Measurements from ENCODE around the gene CSNK2A1.

- TF ChIP-seq, protein P1, sequence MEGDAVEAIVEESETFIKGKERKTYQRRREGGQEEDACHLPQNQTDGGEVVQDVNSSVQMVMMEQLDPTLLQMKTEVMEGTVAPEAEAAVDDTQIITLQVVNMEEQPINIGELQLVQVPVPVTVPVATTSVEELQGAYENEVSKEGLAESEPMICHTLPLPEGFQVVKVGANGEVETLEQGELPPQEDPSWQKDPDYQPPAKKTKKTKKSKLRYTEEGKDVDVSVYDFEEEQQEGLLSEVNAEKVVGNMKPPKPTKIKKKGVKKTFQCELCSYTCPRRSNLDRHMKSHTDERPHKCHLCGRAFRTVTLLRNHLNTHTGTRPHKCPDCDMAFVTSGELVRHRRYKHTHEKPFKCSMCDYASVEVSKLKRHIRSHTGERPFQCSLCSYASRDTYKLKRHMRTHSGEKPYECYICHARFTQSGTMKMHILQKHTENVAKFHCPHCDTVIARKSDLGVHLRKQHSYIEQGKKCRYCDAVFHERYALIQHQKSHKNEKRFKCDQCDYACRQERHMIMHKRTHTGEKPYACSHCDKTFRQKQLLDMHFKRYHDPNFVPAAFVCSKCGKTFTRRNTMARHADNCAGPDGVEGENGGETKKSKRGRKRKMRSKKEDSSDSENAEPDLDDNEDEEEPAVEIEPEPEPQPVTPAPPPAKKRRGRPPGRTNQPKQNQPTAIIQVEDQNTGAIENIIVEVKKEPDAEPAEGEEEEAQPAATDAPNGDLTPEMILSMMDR (IDR thresholded peaks at IDR 0.05): no peak
- TF ChIP-seq POLR2A (IDR thresholded peaks at IDR 0.05): no peak
These were observed 40.4 kb downstream of the CSNK2A1 start for GRCh38 chr20:503048-503737.

All from adrenal gland (tissue), 5 donors.